Stimulated activated CD4-positive, alpha-beta T cell treated with anti-CD3 and anti-CD28 coated beads, Interleukin-15, amount 100 ng/mL, for 1 hour (primary cell): ENCODE measurements around the gene LYPD5.
"Not testable (repeated sequence)": the region's sequence is repeated elsewhere in the genome, so short reads cannot be mapped to it uniquely, and the experiment has no call there.

Source experiments
- DNase-seq, 2 donors: peaks; one replicate each; pipeline ENCODE4 v3.0.0-alpha.2; 2020; ENCODE audit warnings: low read depth in 1 of 2, low spot score in 1 of 2

The LYPD5 gene

GRCh38 chr19:43802216-43802951 is at the start of gene LYPD5:
LYPD5 (minus strand) TSS chr19:43802447; CDS start chr19:43802380, 67 bp downstream.
- DNase-seq = no peak

GRCh38 chr19:43848821-43849220 is 46.6 kb upstream of the LYPD5 start:
- DNase-seq = no peak

GRCh38 chr19:43847884-43848283 is 45.6 kb upstream of the LYPD5 start:
- no peak for DNase-seq

- DNase-seq = no peak
These were observed 45.0 kb upstream of the LYPD5 start for GRCh38 chr19:43847246-43847645.

GRCh38 chr19:43842007-43842406 is 39.8 kb upstream of the LYPD5 start:
- no peak for DNase-seq

GRCh38 chr19:43839139-43839538 is 36.9 kb upstream of the LYPD5 start:
- DNase-seq = no peak

GRCh38 chr19:43826787-43827754 is 24.8 kb upstream of the LYPD5 start, which contains the start of gene ZNF283:
ZNF283 (plus strand) TSS chr19:43827321; CDS start chr19:43833505, 6,184 bp downstream.
- peak; percentile 56 to 72 for DNase-seq

GRCh38 chr19:43824572-43824971 is 22.3 kb upstream of the LYPD5 start:
- not testable (repeated sequence) for DNase-seq

- not testable (repeated sequence) for DNase-seq
These were observed 21.6 kb upstream of the LYPD5 start for GRCh38 chr19:43823856-43824255.

GRCh38 chr19:43820884-43821215 is 18.6 kb upstream of the LYPD5 start:
- DNase-seq = no peak

- DNase-seq = peak in 1 of 2 donors; percentile 16
These were observed 18.0 kb upstream of the LYPD5 start for GRCh38 chr19:43820098-43820883.

- DNase-seq = no peak
These were observed 16.3 kb upstream of the LYPD5 start for GRCh38 chr19:43818500-43818899.

GRCh38 chr19:43817454-43817853 is 15.2 kb upstream of the LYPD5 start:
- not testable (repeated sequence) for DNase-seq

- no peak for DNase-seq
These were observed 12.6 kb upstream of the LYPD5 start for GRCh38 chr19:43814663-43815352.

- DNase-seq = no peak
These were observed 10.4 kb upstream of the LYPD5 start for GRCh38 chr19:43812688-43813087.

- no peak for DNase-seq
These were observed 10.0 kb upstream of the LYPD5 start for GRCh38 chr19:43812259-43812658.

GRCh38 chr19:43811837-43812236 is 9.6 kb upstream of the LYPD5 start:
- DNase-seq = no peak

GRCh38 chr19:43809762-43810696 is 7.8 kb upstream of the LYPD5 start:
- DNase-seq = no peak

- no peak for DNase-seq
These were observed 5.4 kb upstream of the LYPD5 start for GRCh38 chr19:43807651-43808050.

- no peak for DNase-seq
These were observed 4.6 kb upstream of the LYPD5 start for GRCh38 chr19:43806848-43807247.
